GM12864 (cell line): ENCODE data around the gene ATP6V0A1.

Source experiments
- DNase-seq: peaks from one replicate; pipeline ENCODE4 v3.0.0-alpha.2; 2011; ENCODE audit warnings: low read depth
- H3K4me3 ChIP-seq: 2 replicates; pipeline ENCODE4 v1.5.1; 2011; ENCODE audit warnings: mild to moderate bottlenecking, low read depth, low read length, control low read depth
- TF ChIP-seq, protein P1 (sequence below): IDR thresholded peaks from 2 replicates; pipeline ENCODE4 v1.5.1; 2011; ENCODE audit warnings: low read depth, mild to moderate bottlenecking, moderate library complexity, low read length, control low read depth, inconsistent platforms; ENCODE audit errors: missing control alignments

Gene ATP6V0A1

DNA sequence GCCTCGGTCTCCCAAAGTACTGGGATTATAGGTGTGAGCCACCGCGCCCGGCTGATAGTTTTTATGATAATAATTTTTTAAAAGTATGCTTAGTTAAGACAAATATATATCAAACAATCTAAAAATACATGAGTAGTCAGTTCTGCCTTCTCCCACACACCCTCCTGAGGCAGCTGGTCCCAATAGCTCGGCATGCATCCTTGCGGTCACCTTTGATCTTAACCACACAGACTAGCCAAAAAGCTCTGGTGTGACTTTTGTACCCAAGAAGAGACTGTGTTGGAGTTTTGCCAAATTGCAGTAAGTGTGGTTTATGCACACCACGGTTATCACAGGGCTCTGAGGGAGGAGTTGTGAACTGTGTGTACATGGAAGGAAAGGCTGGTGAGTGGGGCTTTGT, 25.6 kb downstream of the ATP6V0A1 start:
- DNase-seq, result peak; percentile 4
- no peak overlapping the region for H3K4me3 ChIP-seq
- TF ChIP-seq, protein P1, sequence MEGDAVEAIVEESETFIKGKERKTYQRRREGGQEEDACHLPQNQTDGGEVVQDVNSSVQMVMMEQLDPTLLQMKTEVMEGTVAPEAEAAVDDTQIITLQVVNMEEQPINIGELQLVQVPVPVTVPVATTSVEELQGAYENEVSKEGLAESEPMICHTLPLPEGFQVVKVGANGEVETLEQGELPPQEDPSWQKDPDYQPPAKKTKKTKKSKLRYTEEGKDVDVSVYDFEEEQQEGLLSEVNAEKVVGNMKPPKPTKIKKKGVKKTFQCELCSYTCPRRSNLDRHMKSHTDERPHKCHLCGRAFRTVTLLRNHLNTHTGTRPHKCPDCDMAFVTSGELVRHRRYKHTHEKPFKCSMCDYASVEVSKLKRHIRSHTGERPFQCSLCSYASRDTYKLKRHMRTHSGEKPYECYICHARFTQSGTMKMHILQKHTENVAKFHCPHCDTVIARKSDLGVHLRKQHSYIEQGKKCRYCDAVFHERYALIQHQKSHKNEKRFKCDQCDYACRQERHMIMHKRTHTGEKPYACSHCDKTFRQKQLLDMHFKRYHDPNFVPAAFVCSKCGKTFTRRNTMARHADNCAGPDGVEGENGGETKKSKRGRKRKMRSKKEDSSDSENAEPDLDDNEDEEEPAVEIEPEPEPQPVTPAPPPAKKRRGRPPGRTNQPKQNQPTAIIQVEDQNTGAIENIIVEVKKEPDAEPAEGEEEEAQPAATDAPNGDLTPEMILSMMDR, result no peak

DNA sequence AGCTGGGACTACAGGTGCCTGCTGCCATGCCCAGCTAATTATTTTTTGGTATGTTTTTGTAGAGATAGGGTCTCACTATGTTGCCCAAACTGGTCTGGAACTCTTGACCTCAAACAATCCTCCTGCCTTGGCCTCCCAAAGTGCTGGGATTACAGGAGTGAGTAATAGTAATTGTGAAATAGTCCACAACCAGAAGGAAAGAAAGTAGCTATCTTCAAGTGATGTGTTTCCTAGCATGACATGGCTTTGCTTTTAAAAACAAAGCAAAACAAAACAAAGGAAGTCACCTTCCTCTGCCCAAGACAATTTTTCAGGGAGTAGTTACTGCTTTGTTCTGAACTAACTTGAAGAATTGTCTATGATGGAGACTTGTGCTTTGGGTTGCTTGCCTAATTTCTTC, 27.0 kb downstream of the ATP6V0A1 start:
- H3K4me3 ChIP-seq, result no peak overlapping the region
- DNase-seq, result no peak
- TF ChIP-seq, protein P1, result no peak

DNA sequence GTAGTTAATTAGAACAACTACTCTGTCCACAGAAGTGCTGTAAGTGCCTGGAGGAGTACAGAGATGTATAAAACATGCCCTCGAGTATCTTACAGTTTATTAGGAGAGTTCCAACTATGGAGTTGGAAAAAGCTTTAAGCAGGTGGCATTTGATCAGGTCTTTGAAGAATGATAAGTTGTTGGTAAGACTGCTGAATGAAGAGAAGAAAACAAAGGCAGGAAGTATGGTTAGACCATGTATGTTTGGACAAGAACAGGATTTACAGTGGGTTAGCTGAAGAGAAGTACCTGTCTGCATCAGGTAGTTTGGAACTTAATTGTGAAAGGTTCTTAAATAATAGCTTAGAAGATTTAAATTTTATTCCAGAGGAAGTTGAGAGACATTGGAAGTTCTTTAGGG, 29.4 kb downstream of the ATP6V0A1 start:
- TF ChIP-seq, protein P1, result no peak

DNA sequence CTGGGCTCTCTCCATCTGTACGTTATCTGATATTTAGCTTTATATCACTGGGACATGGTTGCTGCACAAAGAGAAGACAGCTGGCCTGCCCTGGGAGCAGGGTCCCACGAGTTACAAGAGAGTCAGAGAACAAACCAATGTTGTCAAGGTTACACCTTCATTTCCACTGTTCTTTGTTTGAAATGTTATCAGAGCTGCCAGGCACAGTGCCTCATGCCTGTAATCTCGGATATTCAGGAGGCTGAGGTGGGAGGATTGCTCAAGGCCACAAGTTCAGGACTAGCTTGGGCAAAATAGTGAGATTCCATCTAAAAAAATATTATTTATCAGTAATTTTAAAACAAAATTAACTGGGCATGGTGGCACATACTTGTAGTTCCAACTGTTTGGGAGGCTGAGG, 34.6 kb downstream of the ATP6V0A1 start:
- DNase-seq, result no peak
- no peak overlapping the region for H3K4me3 ChIP-seq
- TF ChIP-seq, protein P1, result no peak

More for the DNA sequence above, 29.4 kb downstream of the ATP6V0A1 start:
- H3K4me3 ChIP-seq, result no peak overlapping the region
- DNase-seq, result no peak

DNA sequence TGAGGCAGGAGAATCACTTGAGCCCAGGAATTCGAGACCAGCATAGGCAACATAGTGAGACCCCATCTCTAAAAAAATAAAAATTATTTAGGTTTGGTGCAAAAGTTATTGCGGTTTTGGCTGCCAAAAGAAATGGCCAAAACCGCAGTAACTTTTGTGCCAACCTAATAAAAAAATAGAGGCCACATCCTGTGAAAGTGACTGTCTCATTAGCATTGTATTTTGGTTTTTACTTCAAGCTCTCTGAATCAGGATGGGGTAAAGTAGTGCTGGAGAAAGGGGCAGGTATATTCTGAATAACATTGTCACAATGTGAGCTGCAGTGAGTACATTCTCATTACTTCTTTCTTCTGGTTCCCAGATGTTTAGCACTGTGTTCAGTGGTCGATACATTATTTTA, 36.0 kb downstream of the ATP6V0A1 start:
- TF ChIP-seq, protein P1, result no peak
- DNase-seq, result no peak
- no peak overlapping the region for H3K4me3 ChIP-seq

DNA sequence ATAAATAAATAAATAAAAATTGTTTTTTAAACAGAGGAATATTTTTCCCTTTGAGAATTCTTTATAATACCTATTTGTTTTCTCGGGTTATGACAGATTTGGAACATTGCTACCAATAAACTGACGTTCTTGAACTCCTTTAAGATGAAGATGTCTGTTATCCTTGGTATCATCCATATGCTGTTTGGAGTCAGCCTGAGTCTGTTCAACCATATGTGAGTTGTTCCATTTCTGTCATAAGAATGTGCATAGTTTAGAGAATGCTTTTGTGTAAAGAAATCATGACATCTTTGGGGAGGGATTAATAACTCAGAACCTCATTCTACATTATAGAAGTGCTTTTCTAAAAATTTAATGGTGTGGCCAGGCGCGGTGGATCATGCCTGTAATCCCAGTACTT, 40.1 kb downstream of the ATP6V0A1 start:
- no peak overlapping the region for H3K4me3 ChIP-seq
- no peak for DNase-seq
- TF ChIP-seq, protein P1, result no peak

DNA sequence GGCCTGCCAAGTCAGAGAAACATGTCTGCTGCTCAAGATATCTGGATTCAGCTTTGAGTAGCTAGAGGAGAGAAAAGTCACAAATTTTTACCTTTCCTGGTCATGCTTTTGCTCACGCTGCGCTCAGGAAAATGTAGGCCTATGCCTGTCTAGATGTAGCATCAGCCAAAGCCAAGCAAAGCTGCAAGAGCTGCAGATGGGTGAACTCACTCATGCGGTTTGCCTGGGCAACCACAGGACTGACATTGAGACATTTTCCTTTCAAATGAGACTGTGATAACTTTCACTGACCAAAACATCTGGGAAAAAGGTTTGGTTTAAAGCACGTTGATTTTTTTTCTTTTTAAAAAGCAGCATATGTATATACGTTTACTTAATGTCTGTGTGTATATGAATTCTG, 43.4 kb downstream of the ATP6V0A1 start:
- TF ChIP-seq, protein P1, result no peak
- DNase-seq, result no peak
- H3K4me3 ChIP-seq, result no peak overlapping the region
